CD1c-positive myeloid dendritic cell (primary cell): Measurements from ENCODE around the gene HSP90AB1.
A peak's percentile ranks its signal among the peaks of the same experiment; 100 is the strongest.

Source experiments
- DNase-seq: peaks from one replicate; pipeline ENCODE4 v3.0.0-alpha.2; 2016; ENCODE audit errors: extremely low spot score

Gene HSP90AB1

GRCh38 chr6:44268095-44268628 lies 21.3 kb downstream of the HSP90AB1 start:
- peak; percentile 60 for DNase-seq

- peak; percentile 60 for DNase-seq
Observed at GRCh38 chr6:44269178-44269920, 22.4 kb downstream of the HSP90AB1 start.

GRCh38 chr6:44269921-44270525 lies 23.1 kb downstream of the HSP90AB1 start, which contains the start of gene TMEM151B:
TMEM151B (plus strand) TSS chr6:44270450; CDS start chr6:44270743, 293 bp downstream.
- DNase-seq, result no peak

GRCh38 chr6:44270526-44271405 lies 23.9 kb downstream of the HSP90AB1 start:
- DNase-seq, result no peak

GRCh38 chr6:44271406-44271723 lies 24.5 kb downstream of the HSP90AB1 start:
- DNase-seq, result no peak

GRCh38 chr6:44271914-44272313 lies 25.0 kb downstream of the HSP90AB1 start:
- no peak for DNase-seq

GRCh38 chr6:44272529-44272928 lies 25.6 kb downstream of the HSP90AB1 start:
- no peak for DNase-seq

- DNase-seq, result no peak
Observed at GRCh38 chr6:44272999-44273566, 26.2 kb downstream of the HSP90AB1 start.

GRCh38 chr6:44273617-44274016 lies 26.7 kb downstream of the HSP90AB1 start:
- no peak for DNase-seq

- no peak for DNase-seq
Observed at GRCh38 chr6:44275271-44275748, 28.4 kb downstream of the HSP90AB1 start.

- DNase-seq, result peak; percentile 58
Observed at GRCh38 chr6:44275749-44276648, 29.1 kb downstream of the HSP90AB1 start.

GRCh38 chr6:44276667-44277640 lies 30.1 kb downstream of the HSP90AB1 start:
- no peak for DNase-seq

- no peak for DNase-seq
Observed at GRCh38 chr6:44277763-44278162, 30.9 kb downstream of the HSP90AB1 start.

- no peak for DNase-seq
Observed at GRCh38 chr6:44278315-44278714, 31.4 kb downstream of the HSP90AB1 start.

- DNase-seq, result peak; percentile 37
Observed at GRCh38 chr6:44278774-44279697, 32.1 kb downstream of the HSP90AB1 start.

GRCh38 chr6:44284121-44284520 lies 37.2 kb downstream of the HSP90AB1 start:
- no peak for DNase-seq

GRCh38 chr6:44284867-44285266 lies 38.0 kb downstream of the HSP90AB1 start:
- DNase-seq, result no peak

- no peak for DNase-seq
Observed at GRCh38 chr6:44285552-44286284, 38.8 kb downstream of the HSP90AB1 start.
